ENCODE results near the gene NFYA. TPM values are rescaled to one million over a fixed set of nuclear protein-coding genes. Genes with fewer than 3 reads are reported as not detected.

NFYA gene
- total and polyA plus RNA-seq, 2 of the 13 experiments (the other 11 are each of a cell fraction or from before 2014, with no cell fraction given) = 16.0 to 22.9 TPM

- TF ChIP-seq ZHX1 (CRISPR knock-in tag; IDR thresholded peaks at IDR 0.05; ENCODE audit: low read depth) = peak; percentile 83; the same call in 1 of the 2 replicates
- TF ChIP-seq ARNTL (CRISPR knock-in tag; IDR thresholded peaks at IDR 0.05) = no peak
- peak; percentile 54; the same call in 1 of the 2 replicates for TF ChIP-seq ZNF576 (CRISPR knock-in tag; IDR thresholded peaks at IDR 0.05)
- TF ChIP-seq ZMYM2 (CRISPR knock-in tag; IDR thresholded peaks at IDR 0.05) = no peak
- no peak for TF ChIP-seq GPBP1L1 (CRISPR knock-in tag; IDR thresholded peaks at IDR 0.05)
- TF ChIP-seq MAFK (conservative IDR thresholded peaks at IDR 0.05 in 1 of 2, IDR thresholded peaks at IDR 0.05 in 1 of 2; ENCODE audit: low read length in 2 of 2) = no peak
- TF ChIP-seq KIAA2018 (CRISPR knock-in tag; IDR thresholded peaks at IDR 0.05; ENCODE audit: borderline replicate concordance) = no peak
- TF ChIP-seq ERF (CRISPR knock-in tag; IDR thresholded peaks at IDR 0.05) = peak; percentile 70
- no peak for TF ChIP-seq SATB2 (CRISPR knock-in tag; IDR thresholded peaks at IDR 0.05)
- TF ChIP-seq ZNF773 (CRISPR knock-in tag; IDR thresholded peaks at IDR 0.05; ENCODE audit: borderline replicate concordance) = no peak
- TF ChIP-seq ZNF563 (CRISPR knock-in tag; IDR thresholded peaks at IDR 0.05) = no peak; the same call in 1 of the 2 replicates
- TF ChIP-seq FUBP1 (CRISPR knock-in tag; IDR thresholded peaks at IDR 0.05; ENCODE audit: borderline replicate concordance) = no peak
- no peak for TF ChIP-seq ZNF430 (CRISPR knock-in tag; IDR thresholded peaks at IDR 0.05)
Measured at GRCh38 chr6:41027799-41028560, 44.8 kb upstream of the NFYA start (continued).
